ENCODE data around the gene FN1. TPM values are rescaled to one million over a fixed set of nuclear protein-coding genes. Genes with fewer than 3 reads are reported as not detected.

FN1 gene
- total RNA-seq, 1 donor from 2014 or later = 30,644 TPM

GRCh38 chr2:215403441-215404347 lies 32.2 kb downstream of the FN1 start:
- no peak for DNase-seq (ENCODE audit: low spot score)
- H3K27ac Mint-ChIP-seq (ENCODE audit: unreplicated experiment) = peak overlapping the region; percentile 70
- no peak overlapping the region for H3K4me3 Mint-ChIP-seq (ENCODE audit: unreplicated experiment)
- peak; percentile 9 for TF ChIP-seq CTCF (IDR thresholded peaks at IDR 0.05)
- H3K36me3 Mint-ChIP-seq (ENCODE audit: low read depth) = peaks cover 67% of the 10 kb centered on the region
- peaks cover 83% of the 10 kb centered on the region for H3K4me1 Mint-ChIP-seq (ENCODE audit: low read depth)
- H3K9me3 Mint-ChIP-seq (ENCODE audit: low read depth) = no peaks in the 10 kb centered on the region
- H3K27me3 Mint-ChIP-seq (ENCODE audit: low read depth) = no peaks in the 10 kb centered on the region

- peak overlapping the region; percentile 87 for H3K27ac Mint-ChIP-seq (ENCODE audit: unreplicated experiment)
- no peak for TF ChIP-seq CTCF (IDR thresholded peaks at IDR 0.05)
- H3K9me3 Mint-ChIP-seq (ENCODE audit: low read depth) = no peaks in the 10 kb centered on the region
- peaks cover 68% of the 10 kb centered on the region for H3K36me3 Mint-ChIP-seq (ENCODE audit: low read depth)
- no peak for DNase-seq (ENCODE audit: low spot score)
- peaks cover 83% of the 10 kb centered on the region for H3K4me1 Mint-ChIP-seq (ENCODE audit: low read depth)
- H3K27me3 Mint-ChIP-seq (ENCODE audit: low read depth) = no peaks in the 10 kb centered on the region
- H3K4me3 Mint-ChIP-seq (ENCODE audit: unreplicated experiment) = peak overlapping the region; percentile 16
These were observed 33.9 kb downstream of the FN1 start for GRCh38 chr2:215401896-215402379.

GRCh38 chr2:215399067-215399716 lies 36.7 kb downstream of the FN1 start:
- TF ChIP-seq CTCF (IDR thresholded peaks at IDR 0.05) = no peak
- H3K27ac Mint-ChIP-seq (ENCODE audit: unreplicated experiment) = peak overlapping the region; percentile 94

GRCh38 chr2:215397632-215398341 lies 38.1 kb downstream of the FN1 start:
- Mint-ChIP-seq H3K4me1 (ENCODE audit: low read depth) (peaks cover 81% of the 10 kb centered on the region), H3K36me3 (ENCODE audit: low read depth) (peaks cover 68% of the 10 kb centered on the region), H3K27me3 (ENCODE audit: low read depth) (no peaks in the 10 kb centered on the region), H3K4me3 (ENCODE audit: unreplicated experiment) (peak overlapping the region; percentile 51), H3K9me3 (ENCODE audit: low read depth) (no peaks in the 10 kb centered on the region), H3K27ac (ENCODE audit: unreplicated experiment) (peak overlapping the region; percentile 94)
- TF ChIP-seq CTCF (IDR thresholded peaks at IDR 0.05) = peak; percentile 66
- no peak for DNase-seq (ENCODE audit: low spot score)

More at GRCh38 chr2:215399067-215399716, 36.7 kb downstream of the FN1 start:
- Mint-ChIP-seq H3K27me3 (ENCODE audit: low read depth) (no peaks in the 10 kb centered on the region), H3K4me3 (ENCODE audit: unreplicated experiment) (peak overlapping the region; percentile 51), H3K36me3 (ENCODE audit: low read depth) (peaks cover 67% of the 10 kb centered on the region), H3K4me1 (ENCODE audit: low read depth) (peaks cover 81% of the 10 kb centered on the region), H3K9me3 (ENCODE audit: low read depth) (no peaks in the 10 kb centered on the region)
- no peak for DNase-seq (ENCODE audit: low spot score)

Data from chondrocyte (in vitro differentiated cells).